HEK293T (cell line): ENCODE results near the gene CA5A.
"Not testable (repeated sequence)": the region's sequence is repeated elsewhere in the genome, so short reads cannot be mapped to it uniquely, and the experiment has no call there.

Experiments used
- CTCF ChIA-PET: fragments of 350-600 bp; formaldehyde crosslinking; extraction: SDS; loops from one replicate; lab custom pipeline; 2021; ENCODE audit warnings: antibody characterized with exemption, inconsistent platforms; lab: Yijun Ruan, JAX
- POLR2A ChIA-PET: fragments of 350-600 bp; formaldehyde crosslinking; extraction: SDS; loops from one replicate; lab custom pipeline; 2020; ENCODE audit warnings: antibody characterized with exemption, inconsistent platforms; lab: Yijun Ruan, JAX
- DNase-seq: peaks from one replicate; pipeline ENCODE4 v3.0.0; 2012; ENCODE audit warnings: mixed read lengths; ENCODE audit errors: extremely low spot score
- ARNT ChIP-seq: fragments of 450-650 bp; IDR thresholded peaks from 2 replicates; pipeline ENCODE4 v1.6.1; 2017; ENCODE audit warnings: mild to moderate bottlenecking
- BHLHE40 ChIP-seq: fragments of 450-650 bp; IDR thresholded peaks from 2 replicates; pipeline ENCODE4 v1.6.1; 2016; ENCODE audit warnings: mild to moderate bottlenecking, moderate library complexity, borderline replicate concordance
- CTBP1 ChIP-seq: fragments of 450-650 bp; IDR thresholded peaks from 2 replicates; pipeline ENCODE4 v1.6.1; 2016; ENCODE audit warnings: borderline replicate concordance
- ELF4 ChIP-seq: fragments of 450-650 bp; IDR thresholded peaks from 2 replicates; pipeline ENCODE4 v1.6.1; 2017; ENCODE audit warnings: antibody characterized with exemption
- FOXA1 ChIP-seq: fragments of 450-650 bp; IDR thresholded peaks from 2 replicates; pipeline ENCODE4 v1.6.1; 2016; ENCODE audit warnings: mild to moderate bottlenecking
- FOXK2 ChIP-seq: fragments of 450-650 bp; IDR thresholded peaks from 2 replicates; pipeline ENCODE4 v1.6.1; 2016; ENCODE audit warnings: mild to moderate bottlenecking
- FOXM1 ChIP-seq: fragments of 450-650 bp; IDR thresholded peaks from 2 replicates; pipeline ENCODE4 v1.6.1; 2017; ENCODE audit warnings: mild to moderate bottlenecking, borderline replicate concordance
- HDGF ChIP-seq: fragments of 450-650 bp; IDR thresholded peaks from 2 replicates; pipeline ENCODE4 v1.6.1; 2017; ENCODE audit warnings: antibody characterized with exemption, borderline replicate concordance
- L3MBTL2 ChIP-seq: fragments of 450-650 bp; conservative IDR thresholded peaks from 2 replicates; pipeline ENCODE4 v1.6.1; 2016; ENCODE audit warnings: mild to moderate bottlenecking
- LEF1 ChIP-seq: fragments of 450-650 bp; IDR thresholded peaks from 2 replicates; pipeline ENCODE4 v1.6.1; 2017; ENCODE audit warnings: mild to moderate bottlenecking, borderline replicate concordance
- NFRKB ChIP-seq: fragments of 450-650 bp; IDR thresholded peaks from 2 replicates; pipeline ENCODE4 v1.6.1; 2016; ENCODE audit warnings: mild to moderate bottlenecking, moderate library complexity
- PKNOX1 ChIP-seq: fragments of 450-650 bp; IDR thresholded peaks from 2 replicates; pipeline ENCODE4 v1.6.1; 2016
- SUZ12 ChIP-seq: fragments of 450-650 bp; IDR thresholded peaks from 2 replicates; pipeline ENCODE4 v1.6.1; 2016; ENCODE audit warnings: mild to moderate bottlenecking
- TARDBP ChIP-seq: fragments of 450-650 bp; IDR thresholded peaks from 2 replicates; pipeline ENCODE4 v1.6.1; 2016
- ZNF384 ChIP-seq: fragments of 450-650 bp; IDR thresholded peaks from 2 replicates; pipeline ENCODE4 v1.6.1; 2016

Gene CA5A

GRCh38 chr16:87897521-87898505 lies 38.5 kb downstream of the CA5A start:
- CTCF ChIA-PET: no interaction called here
- no peak for DNase-seq
- no peak for TF ChIP-seq FOXK2
- TF ChIP-seq FOXA1: no peak
- TF ChIP-seq NFRKB: no peak
- TF ChIP-seq ARNT: no peak
- POLR2A ChIA-PET: no interaction called here

GRCh38 chr16:87896924-87897520 lies 39.3 kb downstream of the CA5A start:
- DNase-seq, CTCF ChIA-PET, POLR2A ChIA-PET: not testable (repeated sequence)

GRCh38 chr16:87896176-87896890 lies 40.0 kb downstream of the CA5A start:
- DNase-seq, CTCF ChIA-PET, POLR2A ChIA-PET: not testable (repeated sequence)

GRCh38 chr16:87895641-87896141 lies 40.6 kb downstream of the CA5A start:
- ChIA-PET POLR2A (no interaction called here), CTCF (interaction anchor here (0.6 kb wide), 1 partner anchor 1439 kb away, joined by 3 read pairs; no protein-coding TSS in a partner anchor)
- no peak for DNase-seq
- TF ChIP-seq SUZ12: no peak
- no peak for TF ChIP-seq TARDBP
- TF ChIP-seq BHLHE40: no peak
- no peak for TF ChIP-seq NFRKB
- TF ChIP-seq CTBP1: no peak
- no peak for TF ChIP-seq L3MBTL2
- TF ChIP-seq ELF4: no peak

GRCh38 chr16:87894005-87894404 lies 42.3 kb downstream of the CA5A start:
- POLR2A ChIA-PET, CTCF ChIA-PET, DNase-seq: not testable (repeated sequence)

GRCh38 chr16:87891764-87892163 lies 44.6 kb downstream of the CA5A start:
- ChIA-PET CTCF (no interaction called here), POLR2A (no interaction called here)
- no peak for DNase-seq
- TF ChIP-seq ZNF384 (no peak), NFRKB (no peak), ARNT (no peak), FOXK2 (no peak), PKNOX1 (no peak), L3MBTL2 (no peak), FOXM1 (no peak), SUZ12 (no peak), BHLHE40 (no peak), HDGF (no peak), ELF4 (no peak), LEF1 (no peak), CTBP1 (no peak), FOXA1 (no peak), TARDBP (no peak)

- CTCF ChIA-PET, DNase-seq, POLR2A ChIA-PET: not testable (repeated sequence)
These were observed 46.6 kb downstream of the CA5A start for GRCh38 chr16:87889762-87890161.

- CTCF ChIA-PET, DNase-seq, POLR2A ChIA-PET: not testable (repeated sequence)
These were observed 48.0 kb downstream of the CA5A start for GRCh38 chr16:87888346-87888745.

GRCh38 chr16:87887931-87888330 lies 48.4 kb downstream of the CA5A start:
- DNase-seq, CTCF ChIA-PET, POLR2A ChIA-PET: not testable (repeated sequence)

- CTCF ChIA-PET: interaction anchor here (0.5 kb wide), 1 partner anchor 13 kb away, joined by 5 read pairs; no protein-coding TSS in a partner anchor
- DNase-seq, POLR2A ChIA-PET: not testable (repeated sequence)
These were observed 50.9 kb downstream of the CA5A start for GRCh38 chr16:87885371-87885967.
